ENCODE measurements around the gene KCNC4. TPM values are rescaled to one million over a fixed set of nuclear protein-coding genes. Genes with fewer than 3 reads are reported as not detected.
A peak's percentile ranks its signal among the peaks of the same experiment; 100 is the strongest.

Gene KCNC4
- polyA plus RNA-seq, 3 donors, result 0.03 to 0.56 (median 0.12) TPM

DNA sequence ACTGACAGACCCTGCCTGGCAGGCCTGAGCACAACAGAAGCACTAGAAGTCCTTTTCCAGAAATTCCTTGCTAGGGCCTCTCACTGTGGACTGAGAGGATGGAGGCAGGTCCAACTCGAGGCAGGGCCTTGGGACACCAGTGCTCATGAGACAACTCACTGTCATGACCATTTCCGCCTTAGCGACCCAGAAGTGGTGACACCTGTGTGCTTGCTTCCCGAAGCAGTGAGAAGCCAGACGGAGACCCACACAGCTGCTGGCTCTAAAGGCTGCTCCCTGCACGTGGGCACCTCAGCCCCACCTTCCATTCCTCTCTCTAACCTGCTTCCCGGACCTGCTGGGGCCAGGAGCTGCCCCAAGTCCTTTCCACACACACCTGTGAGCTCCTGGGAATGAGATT, 33.0 kb downstream of the KCNC4 start:
- H3K4me3 ChIP-seq (replicated peaks in 1 of 3; ENCODE audit: low read depth in 2 of 3, low read length in 3 of 3), result no peak overlapping the region
- peaks cover 20% of the 10 kb centered on the region for H3K4me1 Mint-ChIP-seq
- H3K4me1 ChIP-seq (ENCODE audit: control insufficient read depth in 1 of 2, insufficient read depth in 2 of 2, low read length in 2 of 2), result peaks cover 16 to 19% of the 10 kb centered on the region in 2 donors
- no peaks in the 10 kb centered on the region for H3K9me3 ChIP-seq (replicated peaks in 1 of 2; ENCODE audit: control insufficient read depth in 1 of 2, insufficient read depth in 1 of 2, low read length in 2 of 2)
- H3K36me3 Mint-ChIP-seq, result no peaks in the 10 kb centered on the region
- H3K79me2 ChIP-seq (ENCODE audit: insufficient read depth, low read length), result no peaks in the 10 kb centered on the region
- no peak overlapping the region for H2AFZ ChIP-seq (ENCODE audit: insufficient read depth, low read depth, low read length, poor library complexity, severe bottlenecking)
- no peaks in the 10 kb centered on the region for H3K27me3 ChIP-seq (ENCODE audit: control insufficient read depth in 2 of 2, insufficient read depth in 2 of 2, low read length in 2 of 2)
- no peak overlapping the region for H3K4me3 Mint-ChIP-seq
- no peaks in the 10 kb centered on the region for H3K9me3 Mint-ChIP-seq
- no peak overlapping the region for H3K27ac ChIP-seq (ENCODE audit: low read depth in 1 of 2, low read length in 2 of 2)
- intact Hi-C loops (cut with micrococcal nuclease), result no loop called here
- H4K20me1 ChIP-seq (ENCODE audit: insufficient read depth, low read length), result no peaks in the 10 kb centered on the region
- no peaks in the 10 kb centered on the region for H3K36me3 ChIP-seq (replicated peaks in 1 of 2; ENCODE audit: control insufficient read depth in 1 of 2, insufficient read depth in 2 of 2, low read length in 2 of 2)
- H3K27me3 Mint-ChIP-seq (ENCODE audit: low read depth in 3 of 3), result peaks cover 4 to 10% (median 6%) of the 10 kb centered on the region in 3 donors
- TF ChIP-seq, protein P1, sequence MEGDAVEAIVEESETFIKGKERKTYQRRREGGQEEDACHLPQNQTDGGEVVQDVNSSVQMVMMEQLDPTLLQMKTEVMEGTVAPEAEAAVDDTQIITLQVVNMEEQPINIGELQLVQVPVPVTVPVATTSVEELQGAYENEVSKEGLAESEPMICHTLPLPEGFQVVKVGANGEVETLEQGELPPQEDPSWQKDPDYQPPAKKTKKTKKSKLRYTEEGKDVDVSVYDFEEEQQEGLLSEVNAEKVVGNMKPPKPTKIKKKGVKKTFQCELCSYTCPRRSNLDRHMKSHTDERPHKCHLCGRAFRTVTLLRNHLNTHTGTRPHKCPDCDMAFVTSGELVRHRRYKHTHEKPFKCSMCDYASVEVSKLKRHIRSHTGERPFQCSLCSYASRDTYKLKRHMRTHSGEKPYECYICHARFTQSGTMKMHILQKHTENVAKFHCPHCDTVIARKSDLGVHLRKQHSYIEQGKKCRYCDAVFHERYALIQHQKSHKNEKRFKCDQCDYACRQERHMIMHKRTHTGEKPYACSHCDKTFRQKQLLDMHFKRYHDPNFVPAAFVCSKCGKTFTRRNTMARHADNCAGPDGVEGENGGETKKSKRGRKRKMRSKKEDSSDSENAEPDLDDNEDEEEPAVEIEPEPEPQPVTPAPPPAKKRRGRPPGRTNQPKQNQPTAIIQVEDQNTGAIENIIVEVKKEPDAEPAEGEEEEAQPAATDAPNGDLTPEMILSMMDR (IDR thresholded peaks at IDR 0.05), result no peak
- WGBS (ENCODE audit: insufficient coverage), result 89% methylated on average over 5 of the region's 7 CpGs
- no peak for DNase-seq
- H3K27ac Mint-ChIP-seq, result peak overlapping the region in 1 of 7 donors; percentile 58
- H3K4me2 ChIP-seq (replicated peaks; ENCODE audit: extremely low read depth, low read length, poor library complexity, severe bottlenecking), result no peak overlapping the region
- H3K9ac ChIP-seq (ENCODE audit: insufficient read depth, low read length, poor library complexity, severe bottlenecking), result no peak overlapping the region

DNA sequence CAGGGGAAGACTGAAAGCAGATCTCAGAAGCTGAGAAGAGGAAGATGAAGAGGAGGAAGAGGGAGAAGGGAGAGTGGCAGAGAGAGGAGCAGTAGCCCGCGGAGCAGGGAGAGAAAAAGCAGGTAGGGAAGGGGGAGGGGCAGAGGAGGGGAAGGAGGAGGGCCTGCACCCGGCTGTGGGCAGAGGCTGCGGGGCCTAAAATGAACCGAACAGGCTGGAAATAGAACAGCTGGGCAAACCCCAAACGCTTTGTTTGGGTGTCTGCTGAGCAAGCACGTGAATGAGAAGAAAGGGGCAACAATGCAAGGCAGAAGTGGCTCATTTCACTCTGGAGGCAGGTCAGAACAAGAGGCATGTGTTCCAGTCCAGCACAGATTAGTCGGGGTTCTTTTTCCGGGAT, 33.5 kb downstream of the KCNC4 start:
- intact Hi-C loops (cut with micrococcal nuclease), result no loop called here
- no peak overlapping the region for H3K4me3 Mint-ChIP-seq
- Histone ChIP-seq H3K9ac (ENCODE audit: insufficient read depth, low read length, poor library complexity, severe bottlenecking) (no peak overlapping the region), H3K36me3 (replicated peaks in 1 of 2; ENCODE audit: control insufficient read depth in 1 of 2, insufficient read depth in 2 of 2, low read length in 2 of 2) (no peaks in the 10 kb centered on the region), H3K9me3 (replicated peaks in 1 of 2; ENCODE audit: control insufficient read depth in 1 of 2, insufficient read depth in 1 of 2, low read length in 2 of 2) (no peaks in the 10 kb centered on the region), H3K27me3 (ENCODE audit: control insufficient read depth in 2 of 2, insufficient read depth in 2 of 2, low read length in 2 of 2) (no peaks in the 10 kb centered on the region), H2AFZ (ENCODE audit: insufficient read depth, low read depth, low read length, poor library complexity, severe bottlenecking) (no peak overlapping the region), H3K4me2 (replicated peaks; ENCODE audit: extremely low read depth, low read length, poor library complexity, severe bottlenecking) (no peak overlapping the region), H3K4me3 (replicated peaks in 1 of 3; ENCODE audit: low read depth in 2 of 3, low read length in 3 of 3) (no peak overlapping the region), H3K79me2 (ENCODE audit: insufficient read depth, low read length) (no peaks in the 10 kb centered on the region), H3K27ac (ENCODE audit: low read depth in 1 of 2, low read length in 2 of 2) (no peak overlapping the region), H4K20me1 (ENCODE audit: insufficient read depth, low read length) (no peaks in the 10 kb centered on the region), H3K4me1 (ENCODE audit: control insufficient read depth in 1 of 2, insufficient read depth in 2 of 2, low read length in 2 of 2) (peaks cover 16 to 19% of the 10 kb centered on the region in 2 donors)
- H3K27me3 Mint-ChIP-seq (ENCODE audit: low read depth in 3 of 3), result peaks cover 4 to 10% (median 6%) of the 10 kb centered on the region in 3 donors
- TF ChIP-seq, protein P1 (IDR thresholded peaks at IDR 0.05), result no peak
- 3% methylated on average over 5 of the region's 9 CpGs for WGBS (ENCODE audit: insufficient coverage)
- no peaks in the 10 kb centered on the region for H3K9me3 Mint-ChIP-seq
- H3K4me1 Mint-ChIP-seq, result peaks cover 20% of the 10 kb centered on the region
- peak overlapping the region in 1 of 7 donors; percentile 58 for H3K27ac Mint-ChIP-seq
- no peaks in the 10 kb centered on the region for H3K36me3 Mint-ChIP-seq
- no peak for DNase-seq
